ENCODE data around the gene FAM8A1.

FAM8A1 gene

GRCh38 chr6:17562636-17563035 lies 37.5 kb upstream of the FAM8A1 start:
- no peaks in the 10 kb centered on the region for H3K27me3 ChIP-seq (ENCODE audit: insufficient read depth, low read length)
- no peaks in the 10 kb centered on the region for H3K79me1 ChIP-seq (ENCODE audit: low read length)
- no peak overlapping the region for H3K23ac ChIP-seq (ENCODE audit: low read length)
- no peak overlapping the region for H2BK120ac ChIP-seq (ENCODE audit: insufficient read depth, low read length, poor library complexity)
- WGBS (ENCODE audit: extremely low coverage, insufficient coverage, insufficient read length), result no CpG with 5 or more reads among the region's 3 CpGs
- H3K14ac ChIP-seq (ENCODE audit: low read length), result no peak overlapping the region
- H3K4ac ChIP-seq (ENCODE audit: low read depth, low read length), result no peak overlapping the region
- no peak overlapping the region for H2BK5ac ChIP-seq (ENCODE audit: low read depth, low read length, poor library complexity)
- H3K18ac ChIP-seq (ENCODE audit: low read length), result no peak overlapping the region
- peaks cover 2 to 4% of the 10 kb centered on the region in 2 experiments for H3K36me3 ChIP-seq (ENCODE audit: control insufficient read depth in 1 of 2, insufficient read depth in 2 of 2, low read length in 2 of 2)
- H3K4me3 ChIP-seq (ENCODE audit: low read depth, low read length), result no peak overlapping the region
- H3K9ac ChIP-seq (ENCODE audit: low read length), result no peak overlapping the region
- no peak overlapping the region for H3K4me2 ChIP-seq (ENCODE audit: low read length)
- no peaks in the 10 kb centered on the region for H3K4me1 ChIP-seq (ENCODE audit: control insufficient read depth in 1 of 2, insufficient read depth in 2 of 2, low read length in 2 of 2)
- DNase-seq, result no peak
- no peak overlapping the region for H4K91ac ChIP-seq (ENCODE audit: low read depth, low read length)
- peaks cover 7% of the 10 kb centered on the region for H3K9me3 ChIP-seq (ENCODE audit: insufficient read depth, low read depth, low read length)
- no peak overlapping the region for H2AFZ ChIP-seq (ENCODE audit: insufficient read depth, low read length, poor library complexity)
- H4K8ac ChIP-seq (ENCODE audit: low read depth, low read length), result no peak overlapping the region
- H2AK5ac ChIP-seq (ENCODE audit: low read length), result no peak overlapping the region
- no peak overlapping the region for H4K12ac ChIP-seq (ENCODE audit: low read depth, low read length)
- H3K79me2 ChIP-seq (ENCODE audit: control insufficient read depth, insufficient read depth, low read length, poor library complexity), result no peaks in the 10 kb centered on the region
- no peak overlapping the region for H2BK12ac ChIP-seq (ENCODE audit: low read length)
- H3K27ac ChIP-seq (ENCODE audit: low read depth, low read length), result no peak overlapping the region

DNA sequence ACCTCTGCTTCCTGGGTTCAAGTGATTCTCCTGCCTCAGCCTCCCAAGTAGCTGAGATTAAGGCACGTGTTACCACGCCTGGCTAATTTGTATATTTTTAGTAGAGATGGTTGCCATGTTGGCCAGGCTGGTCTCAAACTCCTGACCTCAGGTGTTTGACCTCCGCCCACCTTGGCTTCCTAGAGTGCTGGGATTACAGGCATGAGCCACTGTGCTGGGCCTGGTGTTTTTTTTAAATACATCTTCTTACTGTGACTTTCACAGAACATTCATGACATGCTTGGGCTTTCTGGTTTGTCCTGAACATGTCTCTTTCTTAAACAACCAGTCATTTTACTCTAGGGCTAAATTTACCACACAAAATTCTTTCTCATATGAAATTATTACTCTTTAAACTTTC lies 34.7 kb upstream of the FAM8A1 start:
- WGBS (ENCODE audit: extremely low coverage, insufficient coverage, insufficient read length), result no CpG with 5 or more reads among the region's 3 CpGs
- no peak overlapping the region for H4K8ac ChIP-seq (ENCODE audit: low read depth, low read length)
- H3K23ac ChIP-seq (ENCODE audit: low read length), result no peak overlapping the region
- no peak overlapping the region for H3K18ac ChIP-seq (ENCODE audit: low read length)
- no peaks in the 10 kb centered on the region for H3K79me1 ChIP-seq (ENCODE audit: low read length)
- no peak overlapping the region for H3K4ac ChIP-seq (ENCODE audit: low read depth, low read length)
- H2BK5ac ChIP-seq (ENCODE audit: low read depth, low read length, poor library complexity), result no peak overlapping the region
- no peaks in the 10 kb centered on the region for H3K79me2 ChIP-seq (ENCODE audit: control insufficient read depth, insufficient read depth, low read length, poor library complexity)
- no peaks in the 10 kb centered on the region for H3K27me3 ChIP-seq (ENCODE audit: insufficient read depth, low read length)
- no peak overlapping the region for H3K9ac ChIP-seq (ENCODE audit: low read length)
- H4K91ac ChIP-seq (ENCODE audit: low read depth, low read length), result no peak overlapping the region
- H4K12ac ChIP-seq (ENCODE audit: low read depth, low read length), result no peak overlapping the region
- H2BK12ac ChIP-seq (ENCODE audit: low read length), result no peak overlapping the region
- H3K36me3 ChIP-seq (ENCODE audit: control insufficient read depth in 1 of 2, insufficient read depth in 2 of 2, low read length in 2 of 2), result peaks cover 1 to 2% of the 10 kb centered on the region in 2 experiments
- H2BK120ac ChIP-seq (ENCODE audit: insufficient read depth, low read length, poor library complexity), result no peak overlapping the region
- H3K4me1 ChIP-seq (ENCODE audit: control insufficient read depth in 1 of 2, insufficient read depth in 2 of 2, low read length in 2 of 2), result no peaks in the 10 kb centered on the region
- H2AFZ ChIP-seq (ENCODE audit: insufficient read depth, low read length, poor library complexity), result no peak overlapping the region
- no peak overlapping the region for H3K27ac ChIP-seq (ENCODE audit: low read depth, low read length)
- no peak overlapping the region for H3K4me3 ChIP-seq (ENCODE audit: low read depth, low read length)
- no peak overlapping the region for H3K4me2 ChIP-seq (ENCODE audit: low read length)
- peaks cover 3% of the 10 kb centered on the region for H3K9me3 ChIP-seq (ENCODE audit: insufficient read depth, low read depth, low read length)
- DNase-seq, result no peak
- no peak overlapping the region for H2AK5ac ChIP-seq (ENCODE audit: low read length)
- no peak overlapping the region for H3K14ac ChIP-seq (ENCODE audit: low read length)

DNA sequence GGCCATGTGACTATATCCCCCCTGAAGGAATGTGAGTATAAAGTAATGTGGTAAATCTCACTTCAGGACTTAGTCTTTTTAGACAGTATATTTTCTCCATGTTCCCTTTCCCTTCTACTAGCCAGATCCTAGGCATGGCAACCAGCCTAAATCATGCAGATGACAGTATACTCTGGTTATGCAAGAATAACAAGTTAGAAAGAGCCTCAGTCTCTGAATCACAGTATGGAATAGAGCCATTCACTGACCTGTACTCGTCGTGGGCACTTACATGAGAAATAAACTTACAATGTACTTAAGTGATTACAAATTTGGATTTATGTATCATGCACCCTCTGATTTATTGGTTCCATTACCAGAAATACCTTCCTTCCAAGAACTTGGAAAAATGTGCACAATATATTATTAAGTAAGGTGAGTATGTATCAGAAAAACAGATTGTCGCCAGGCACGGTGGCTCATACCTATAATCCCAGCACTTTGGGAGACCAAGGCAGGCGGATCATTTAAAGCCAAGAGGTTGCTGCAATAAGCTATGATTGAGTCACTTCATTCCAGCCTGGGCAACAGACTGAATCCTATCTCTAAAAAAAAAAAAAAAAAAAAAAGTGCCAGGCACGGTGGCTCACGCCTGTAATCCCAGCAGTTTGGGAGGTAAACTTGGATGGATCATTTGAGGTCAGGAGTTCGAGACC lies 25.1 kb upstream of the FAM8A1 start:
- Histone ChIP-seq H4K8ac (ENCODE audit: low read depth, low read length) (no peak overlapping the region), H3K79me1 (ENCODE audit: low read length) (no peaks in the 10 kb centered on the region), H3K27me3 (ENCODE audit: insufficient read depth, low read length) (no peaks in the 10 kb centered on the region), H3K14ac (ENCODE audit: low read length) (no peak overlapping the region), H4K91ac (ENCODE audit: low read depth, low read length) (no peak overlapping the region), H3K36me3 (ENCODE audit: control insufficient read depth in 1 of 2, insufficient read depth in 2 of 2, low read length in 2 of 2) (no peaks in the 10 kb centered on the region), H3K79me2 (ENCODE audit: control insufficient read depth, insufficient read depth, low read length, poor library complexity) (no peaks in the 10 kb centered on the region), H2AFZ (ENCODE audit: insufficient read depth, low read length, poor library complexity) (no peak overlapping the region), H3K18ac (ENCODE audit: low read length) (no peak overlapping the region), H3K27ac (ENCODE audit: low read depth, low read length) (no peak overlapping the region), H2BK120ac (ENCODE audit: insufficient read depth, low read length, poor library complexity) (no peak overlapping the region), H3K9ac (ENCODE audit: low read length) (no peak overlapping the region), H3K4me1 (ENCODE audit: control insufficient read depth in 1 of 2, insufficient read depth in 2 of 2, low read length in 2 of 2) (no peaks in the 10 kb centered on the region), H3K4me2 (ENCODE audit: low read length) (no peak overlapping the region), H2BK12ac (ENCODE audit: low read length) (no peak overlapping the region), H3K9me3 (ENCODE audit: insufficient read depth, low read depth, low read length) (peaks cover 10% of the 10 kb centered on the region), H3K4me3 (ENCODE audit: low read depth, low read length) (no peak overlapping the region), H2BK5ac (ENCODE audit: low read depth, low read length, poor library complexity) (no peak overlapping the region), H3K23ac (ENCODE audit: low read length) (no peak overlapping the region), H2AK5ac (ENCODE audit: low read length) (no peak overlapping the region), H3K4ac (ENCODE audit: low read depth, low read length) (no peak overlapping the region), H4K12ac (ENCODE audit: low read depth, low read length) (no peak overlapping the region)
- DNase-seq, result peak in 1 of 2 donors; percentile 35
- no CpG with 5 or more reads among the region's 8 CpGs for WGBS (ENCODE audit: extremely low coverage, insufficient coverage, insufficient read length)

DNA sequence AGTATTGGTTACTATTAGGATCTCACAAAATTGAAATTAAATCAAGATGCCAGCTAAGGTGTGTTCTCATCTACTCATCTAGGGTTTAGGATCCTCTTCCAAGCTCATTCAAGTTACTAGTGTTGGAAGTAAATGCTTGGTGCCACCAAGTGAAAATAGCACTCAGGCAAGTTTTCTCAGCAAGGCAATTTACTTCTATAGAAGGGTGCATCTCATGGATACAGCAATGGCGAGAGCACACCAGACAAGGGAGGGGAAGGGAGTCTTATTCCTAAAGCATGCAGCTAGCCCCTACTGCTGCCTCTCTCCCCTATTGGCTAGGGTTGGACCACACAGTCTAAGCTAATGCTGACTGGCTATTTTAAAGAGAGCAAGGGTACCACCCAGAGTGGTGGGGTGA lies 23.0 kb upstream of the FAM8A1 start:
- Histone ChIP-seq H4K8ac (ENCODE audit: low read depth, low read length) (no peak overlapping the region), H2BK12ac (ENCODE audit: low read length) (no peak overlapping the region), H3K9ac (ENCODE audit: low read length) (no peak overlapping the region), H3K79me1 (ENCODE audit: low read length) (no peaks in the 10 kb centered on the region), H3K4me1 (ENCODE audit: control insufficient read depth in 1 of 2, insufficient read depth in 2 of 2, low read length in 2 of 2) (no peaks in the 10 kb centered on the region), H3K18ac (ENCODE audit: low read length) (no peak overlapping the region), H3K79me2 (ENCODE audit: control insufficient read depth, insufficient read depth, low read length, poor library complexity) (no peaks in the 10 kb centered on the region), H3K27me3 (ENCODE audit: insufficient read depth, low read length) (no peaks in the 10 kb centered on the region), H3K4ac (ENCODE audit: low read depth, low read length) (no peak overlapping the region), H4K12ac (ENCODE audit: low read depth, low read length) (no peak overlapping the region), H3K4me3 (ENCODE audit: low read depth, low read length) (no peak overlapping the region), H3K4me2 (ENCODE audit: low read length) (no peak overlapping the region), H2BK120ac (ENCODE audit: insufficient read depth, low read length, poor library complexity) (no peak overlapping the region), H2BK5ac (ENCODE audit: low read depth, low read length, poor library complexity) (no peak overlapping the region), H3K27ac (ENCODE audit: low read depth, low read length) (no peak overlapping the region), H3K9me3 (ENCODE audit: insufficient read depth, low read depth, low read length) (peaks cover 12% of the 10 kb centered on the region), H3K36me3 (ENCODE audit: control insufficient read depth in 1 of 2, insufficient read depth in 2 of 2, low read length in 2 of 2) (no peaks in the 10 kb centered on the region), H3K14ac (ENCODE audit: low read length) (no peak overlapping the region), H2AK5ac (ENCODE audit: low read length) (no peak overlapping the region), H2AFZ (ENCODE audit: insufficient read depth, low read length, poor library complexity) (no peak overlapping the region), H4K91ac (ENCODE audit: low read depth, low read length) (no peak overlapping the region), H3K23ac (ENCODE audit: low read length) (no peak overlapping the region)
- DNase-seq, result no peak
- WGBS (ENCODE audit: extremely low coverage, insufficient coverage, insufficient read length), result no CpG with 5 or more reads among the region's 1 CpG
